Measurements from ENCODE around the gene DMRTB1.
A peak's percentile ranks its signal among the peaks of the same experiment; 100 is the strongest.

DMRTB1 gene

GRCh38 chr1:53465023-53465957 lies 6.1 kb downstream of the DMRTB1 start:
- DNase-seq = no peak

GRCh38 chr1:53467391-53467790 lies 8.2 kb downstream of the DMRTB1 start:
- DNase-seq = no peak

- no peak for DNase-seq
Observed at GRCh38 chr1:53468374-53468773, 9.2 kb downstream of the DMRTB1 start.

GRCh38 chr1:53469373-53469772 lies 10.2 kb downstream of the DMRTB1 start:
- no peak for DNase-seq

- DNase-seq = no peak
Observed at GRCh38 chr1:53470155-53470554, 11.0 kb downstream of the DMRTB1 start.

- no peak for DNase-seq
Observed at GRCh38 chr1:53470584-53470983, 11.4 kb downstream of the DMRTB1 start.

GRCh38 chr1:53471000-53471399 lies 11.8 kb downstream of the DMRTB1 start:
- DNase-seq = no peak

- no peak for DNase-seq
Observed at GRCh38 chr1:53473463-53473862, 14.3 kb downstream of the DMRTB1 start.

- no peak for DNase-seq
Observed at GRCh38 chr1:53475664-53476063, 16.5 kb downstream of the DMRTB1 start.

- no peak for DNase-seq
Observed at GRCh38 chr1:53476579-53476978, 17.4 kb downstream of the DMRTB1 start.

- DNase-seq = no peak
Observed at GRCh38 chr1:53477651-53478501, 18.7 kb downstream of the DMRTB1 start.

- DNase-seq = no peak
Observed at GRCh38 chr1:53478502-53478818, 19.3 kb downstream of the DMRTB1 start.

- no peak for DNase-seq
Observed at GRCh38 chr1:53480678-53481077, 21.5 kb downstream of the DMRTB1 start.

- DNase-seq = no peak
Observed at GRCh38 chr1:53481456-53481855, 22.3 kb downstream of the DMRTB1 start.

- DNase-seq = no peak
Observed at GRCh38 chr1:53482441-53483153, 23.4 kb downstream of the DMRTB1 start.

GRCh38 chr1:53483170-53483569 lies 24.0 kb downstream of the DMRTB1 start:
- no peak for DNase-seq

GRCh38 chr1:53483656-53484055 lies 24.5 kb downstream of the DMRTB1 start:
- no peak for DNase-seq

- DNase-seq = no peak
Observed at GRCh38 chr1:53484705-53485477, 25.7 kb downstream of the DMRTB1 start.

- DNase-seq = peak; percentile 20
Observed at GRCh38 chr1:53485478-53486394, 26.5 kb downstream of the DMRTB1 start.

- no peak for DNase-seq
Observed at GRCh38 chr1:53486395-53487026, 27.3 kb downstream of the DMRTB1 start.

GRCh38 chr1:53490351-53490750 lies 31.2 kb downstream of the DMRTB1 start:
- DNase-seq = no peak

Measured in SHP77 treated with DMSO at 0.1 percent for 48 hours (cell line).